ENCODE data around the gene TBC1D13. TPM values are rescaled to one million over a fixed set of nuclear protein-coding genes. Genes with fewer than 3 reads are reported as not detected.

Gene TBC1D13
- total RNA-seq, 1 donor from 2014 or later: 19.8 TPM

GRCh38 chr9:128768606-128769005 lies 18.4 kb upstream of the TBC1D13 start:
- TF ChIP-seq CTCF (IDR thresholded peaks at IDR 0.05): no peak
- Histone ChIP-seq H3K36me3 (peaks cover 0 to 5% of the 10 kb centered on the region in 2 donors), H3K27ac (no peak overlapping the region), H3K4me1 (peaks cover 0 to 23% of the 10 kb centered on the region in 2 donors), H3K9me3 (no peaks in the 10 kb centered on the region), H3K27me3 (no peaks in the 10 kb centered on the region), H3K4me3 (no peak overlapping the region)
- DNase-seq (ENCODE audit: low spot score in 2 of 2): no peak
- intact Hi-C loops (cut with DNase I): no loop called here

GRCh38 chr9:128770286-128771030 lies 16.6 kb upstream of the TBC1D13 start:
- Histone ChIP-seq H3K27ac (peak overlapping the region; percentile 88 to 95), H3K9me3 (no peaks in the 10 kb centered on the region), H3K36me3 (no peaks in the 10 kb centered on the region), H3K27me3 (no peaks in the 10 kb centered on the region), H3K4me1 (peaks cover 0 to 23% of the 10 kb centered on the region in 2 donors), H3K4me3 (peak overlapping the region; percentile 84 to 85)
- intact Hi-C loops (cut with DNase I): loop anchor here (1.0 to 5.0 kb wide), 4 partner anchors 17 to 1052 kb away; partner anchors contain the start of genes PKN3, TBC1D13, TOR1A and ZDHHC12
- TF ChIP-seq CTCF (IDR thresholded peaks at IDR 0.05): no peak
- no peak for DNase-seq (ENCODE audit: low spot score in 2 of 2)

- intact Hi-C loops (cut with DNase I): loop anchor here (1.0 to 5.0 kb wide), 4 partner anchors 16 to 1051 kb away; partner anchors contain the start of genes PKN3, TBC1D13, TOR1A and ZDHHC12
- no peaks in the 10 kb centered on the region for H3K27me3 ChIP-seq
- H3K36me3 ChIP-seq: no peaks in the 10 kb centered on the region
- TF ChIP-seq CTCF (IDR thresholded peaks at IDR 0.05): no peak
- peak overlapping the region; percentile 84 to 85 for H3K4me3 ChIP-seq
- peaks cover 0 to 23% of the 10 kb centered on the region in 2 donors for H3K4me1 ChIP-seq
- H3K27ac ChIP-seq: peak overlapping the region; percentile 88 to 95
- DNase-seq (ENCODE audit: low spot score in 2 of 2): no peak
- no peaks in the 10 kb centered on the region for H3K9me3 ChIP-seq
Measured at GRCh38 chr9:128771094-128771721, 15.8 kb upstream of the TBC1D13 start.

- no peaks in the 10 kb centered on the region for H3K9me3 ChIP-seq
- peak; percentile 56 to 95 for DNase-seq (ENCODE audit: low spot score in 2 of 2)
- H3K27me3 ChIP-seq: no peaks in the 10 kb centered on the region
- H3K36me3 ChIP-seq: no peaks in the 10 kb centered on the region
- peak within 1 kb of the TSS; percentile 88 to 95 for H3K27ac ChIP-seq
- H3K4me1 ChIP-seq: peaks cover 0 to 23% of the 10 kb centered on the region in 2 donors
- peak within 1 kb of the TSS; percentile 84 to 85 for H3K4me3 ChIP-seq
- intact Hi-C loops (cut with DNase I): loop anchor here (1.0 to 5.0 kb wide), 4 partner anchors 15 to 1050 kb away; partner anchors contain the start of genes PKN3, TBC1D13, TOR1A and ZDHHC12
- TF ChIP-seq CTCF (IDR thresholded peaks at IDR 0.05): peak in 1 of 3 experiments; percentile 14
Measured at GRCh38 chr9:128771745-128772519, 15.1 kb upstream of the TBC1D13 start, which contains the start of gene ZER1. ZER1 (minus strand) TSS chr9:128771927; CDS start chr9:128755565, 16,362 bp downstream.

- H3K27ac ChIP-seq: no peak overlapping the region
- TF ChIP-seq CTCF (IDR thresholded peaks at IDR 0.05): no peak
- no peaks in the 10 kb centered on the region for H3K9me3 ChIP-seq
- intact Hi-C loops (cut with DNase I): loop anchor here (5.0 kb wide), 1 partner anchor 1049 kb away; the partner anchor contains the start of gene TOR1A
- H3K4me1 ChIP-seq: peaks cover 0 to 23% of the 10 kb centered on the region in 2 donors
- H3K36me3 ChIP-seq: no peaks in the 10 kb centered on the region
- H3K4me3 ChIP-seq: no peak overlapping the region
- DNase-seq (ENCODE audit: low spot score in 2 of 2): no peak
- no peaks in the 10 kb centered on the region for H3K27me3 ChIP-seq
Measured at GRCh38 chr9:128773049-128773448, 14.0 kb upstream of the TBC1D13 start.

All from ascending aorta (tissue), 2 donors.